Peyer's patch (tissue), 4 donors: ENCODE measurements around the gene DCC. TPM values are rescaled to one million over a fixed set of nuclear protein-coding genes. Genes with fewer than 3 reads are reported as not detected.
A peak's percentile ranks its signal among the peaks of the same experiment; 100 is the strongest.

Experiments used
- DNase-seq, 3 donors: peaks; one replicate each; pipeline ENCODE4 v3.0.0-alpha.2; 2017 to 2019
- H3K27ac ChIP-seq, 4 donors: fragments of 200-600 bp; sonication (generic); one replicate each; pipeline ENCODE4 v1.5.1; 2016 to 2019
- H3K27me3 ChIP-seq, 2 donors: fragments of 200-600 bp; sonication (generic); one replicate each; pipeline ENCODE4 v1.5.1; 2019
- H3K36me3 ChIP-seq, 3 donors: fragments of 200-600 bp; sonication (generic); one replicate each; pipeline ENCODE4 v1.5.1; 2016 to 2019
- H3K4me1 ChIP-seq, 4 donors: fragments of 200-600 bp; sonication (generic); one replicate each; pipeline ENCODE4 v1.5.1; 2016 to 2019
- H3K4me3 ChIP-seq, 4 donors: fragments of 200-600 bp; sonication (generic); 1 replicate in 3 of 4; 2 replicates in 1 of 4; pipeline ENCODE4 v1.5.1; 2016 to 2019; ENCODE audit warnings: mild to moderate bottlenecking in 1 of 4
- H3K9me3 ChIP-seq, 4 donors: fragments of 200-600 bp; sonication (generic); one replicate each; pipeline ENCODE4 v1.5.1; 2016 to 2019; ENCODE audit warnings: mild to moderate bottlenecking in 1 of 4
- POLR2A ChIP-seq, 2 donors: fragments of 450-650 bp; IDR thresholded peaks; one replicate each; pipeline ENCODE4 v1.5.1; 2017; ENCODE audit warnings: antibody characterized with exemption in 2 of 2, mild to moderate bottlenecking in 2 of 2, moderate library complexity in 2 of 2
- total RNA-seq, 4 donors: library from RNA; depleted of rRNA; stranded (reverse); fragments of >200 nt; gene quantifications; one replicate each; pipeline ENCODE4 v1.1.0, GENCODE V29; 2016
- TF ChIP-seq, protein P1 (sequence below), 6 experiments: fragments of 450-650 bp in 4 of 6; fragments of 200-600 bp in 2 of 6; sonication (generic) in 1 of 6; IDR thresholded peaks; one replicate each; pipeline ENCODE4 v1.5.1; 2017 to 2019; ENCODE audit warnings: antibody characterized with exemption in 6 of 6, mild to moderate bottlenecking in 3 of 6, moderate library complexity in 1 of 6

Gene DCC
- total RNA-seq, 4 donors from 2014 or later = 0.13 TPM; not detected in 3

DNA sequence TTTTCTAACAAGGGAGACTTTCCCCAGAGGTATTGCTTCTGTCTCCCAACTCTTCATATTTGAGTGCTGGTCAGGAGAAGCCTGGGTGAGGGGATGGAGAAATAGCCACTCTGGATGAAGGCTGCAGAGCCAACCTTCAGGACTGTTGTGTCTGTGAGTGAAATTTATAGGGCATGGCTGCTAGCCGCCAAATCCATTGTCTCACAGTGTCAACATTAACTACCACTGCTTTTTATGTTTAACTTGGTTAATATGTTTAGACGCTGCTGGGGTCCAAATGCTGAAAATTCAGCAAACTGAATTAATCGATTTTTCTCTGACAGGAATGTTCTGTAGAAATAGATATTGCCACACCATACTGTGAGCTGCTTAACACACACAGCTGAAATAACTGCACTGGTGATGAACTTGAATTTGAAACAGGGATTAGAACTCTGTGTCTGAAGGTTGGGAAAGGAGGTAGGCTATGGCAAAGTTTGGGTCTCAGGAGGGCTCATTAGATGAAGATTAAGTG is 281.0 kb downstream of the DCC start:
- DNase-seq = no peak
- Histone ChIP-seq H3K27me3 (no peaks in the 10 kb centered on the region), H3K27ac (no peak overlapping the region), H3K4me3 (no peak overlapping the region), H3K9me3 (no peaks in the 10 kb centered on the region), H3K36me3 (no peaks in the 10 kb centered on the region), H3K4me1 (no peaks in the 10 kb centered on the region)
- no peak for TF ChIP-seq POLR2A (IDR thresholded peaks at IDR 0.05)
- TF ChIP-seq, protein P1, sequence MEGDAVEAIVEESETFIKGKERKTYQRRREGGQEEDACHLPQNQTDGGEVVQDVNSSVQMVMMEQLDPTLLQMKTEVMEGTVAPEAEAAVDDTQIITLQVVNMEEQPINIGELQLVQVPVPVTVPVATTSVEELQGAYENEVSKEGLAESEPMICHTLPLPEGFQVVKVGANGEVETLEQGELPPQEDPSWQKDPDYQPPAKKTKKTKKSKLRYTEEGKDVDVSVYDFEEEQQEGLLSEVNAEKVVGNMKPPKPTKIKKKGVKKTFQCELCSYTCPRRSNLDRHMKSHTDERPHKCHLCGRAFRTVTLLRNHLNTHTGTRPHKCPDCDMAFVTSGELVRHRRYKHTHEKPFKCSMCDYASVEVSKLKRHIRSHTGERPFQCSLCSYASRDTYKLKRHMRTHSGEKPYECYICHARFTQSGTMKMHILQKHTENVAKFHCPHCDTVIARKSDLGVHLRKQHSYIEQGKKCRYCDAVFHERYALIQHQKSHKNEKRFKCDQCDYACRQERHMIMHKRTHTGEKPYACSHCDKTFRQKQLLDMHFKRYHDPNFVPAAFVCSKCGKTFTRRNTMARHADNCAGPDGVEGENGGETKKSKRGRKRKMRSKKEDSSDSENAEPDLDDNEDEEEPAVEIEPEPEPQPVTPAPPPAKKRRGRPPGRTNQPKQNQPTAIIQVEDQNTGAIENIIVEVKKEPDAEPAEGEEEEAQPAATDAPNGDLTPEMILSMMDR (IDR thresholded peaks at IDR 0.05) = no peak

DNA sequence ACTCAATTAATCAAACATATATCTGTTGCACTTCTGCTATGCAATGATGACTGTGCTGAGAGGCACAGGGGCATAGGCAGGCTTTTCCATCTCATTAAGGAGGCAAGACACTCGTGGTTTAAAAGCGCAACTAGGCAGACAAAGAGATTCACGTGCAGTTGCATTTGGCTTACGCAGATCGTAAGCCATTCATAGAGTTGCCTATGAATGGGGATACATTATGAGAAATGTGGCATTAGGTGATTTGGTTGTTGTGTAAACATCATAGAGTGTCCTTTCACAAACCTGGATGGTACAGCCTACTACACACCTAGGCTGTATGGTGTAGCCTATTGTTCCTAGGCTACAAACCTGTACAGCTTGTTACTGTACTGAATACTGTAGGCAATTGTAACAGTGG is 284.7 kb downstream of the DCC start:
- H3K4me3 ChIP-seq = no peak overlapping the region
- no peaks in the 10 kb centered on the region for H3K27me3 ChIP-seq
- no peak for TF ChIP-seq POLR2A (IDR thresholded peaks at IDR 0.05)
- TF ChIP-seq, protein P1 (IDR thresholded peaks at IDR 0.05) = no peak
- no peak overlapping the region for H3K27ac ChIP-seq
- no peaks in the 10 kb centered on the region for H3K36me3 ChIP-seq
- H3K4me1 ChIP-seq = no peaks in the 10 kb centered on the region
- DNase-seq = no peak
- H3K9me3 ChIP-seq = no peaks in the 10 kb centered on the region

DNA sequence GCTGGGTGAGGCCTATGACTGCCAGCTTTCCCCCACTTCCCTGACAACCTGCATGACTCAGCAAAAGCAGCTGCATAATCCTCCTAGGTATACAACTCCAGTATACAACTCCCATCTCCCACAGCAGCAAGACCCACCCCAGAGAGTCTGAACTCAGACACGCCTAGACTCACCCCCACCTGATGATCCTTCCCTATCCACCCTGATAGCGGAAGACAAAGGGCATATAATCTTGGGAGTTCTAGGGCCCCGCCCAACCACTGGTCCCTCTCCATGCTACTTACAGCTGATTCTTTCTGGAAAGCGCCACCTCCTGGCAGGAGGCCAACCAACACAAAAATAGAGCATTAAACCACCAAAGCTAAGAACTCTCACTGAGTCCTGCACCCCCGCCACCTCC is 296.5 kb downstream of the DCC start:
- Histone ChIP-seq H3K27ac (no peak overlapping the region), H3K4me3 (no peak overlapping the region), H3K27me3 (no peaks in the 10 kb centered on the region), H3K36me3 (no peaks in the 10 kb centered on the region), H3K4me1 (no peaks in the 10 kb centered on the region), H3K9me3 (no peaks in the 10 kb centered on the region)
- TF ChIP-seq, protein P1 (IDR thresholded peaks at IDR 0.05) = peak in 1 of 6 experiments; percentile 26
- TF ChIP-seq POLR2A (IDR thresholded peaks at IDR 0.05) = no peak
- DNase-seq = peak in 2 of 3 donors; percentile 53 to 58

DNA sequence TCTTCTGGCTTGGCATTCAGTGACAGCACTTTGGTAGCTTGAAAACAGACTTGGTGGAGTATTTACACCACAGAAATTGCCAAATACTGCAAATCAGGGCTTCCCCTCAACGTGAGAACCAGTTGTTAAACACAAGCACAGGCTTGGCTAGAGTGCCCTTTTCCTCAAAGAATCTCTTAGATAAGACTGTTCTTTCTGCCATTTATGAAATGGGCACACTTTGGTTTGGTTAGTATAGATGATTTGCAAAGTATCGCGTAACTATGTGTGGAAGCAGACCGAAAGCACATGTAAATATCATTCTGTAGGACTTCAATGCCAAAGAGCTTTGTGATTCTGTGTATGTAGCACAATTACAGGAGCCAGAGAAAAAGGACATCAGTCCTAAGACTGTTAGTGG is 308.2 kb downstream of the DCC start:
- no peaks in the 10 kb centered on the region for H3K4me1 ChIP-seq
- no peaks in the 10 kb centered on the region for H3K36me3 ChIP-seq
- no peaks in the 10 kb centered on the region for H3K27me3 ChIP-seq
- no peaks in the 10 kb centered on the region for H3K9me3 ChIP-seq
- H3K4me3 ChIP-seq = no peak overlapping the region
- TF ChIP-seq, protein P1 (IDR thresholded peaks at IDR 0.05) = no peak
- no peak for TF ChIP-seq POLR2A (IDR thresholded peaks at IDR 0.05)
- DNase-seq = no peak
- no peak overlapping the region for H3K27ac ChIP-seq

DNA sequence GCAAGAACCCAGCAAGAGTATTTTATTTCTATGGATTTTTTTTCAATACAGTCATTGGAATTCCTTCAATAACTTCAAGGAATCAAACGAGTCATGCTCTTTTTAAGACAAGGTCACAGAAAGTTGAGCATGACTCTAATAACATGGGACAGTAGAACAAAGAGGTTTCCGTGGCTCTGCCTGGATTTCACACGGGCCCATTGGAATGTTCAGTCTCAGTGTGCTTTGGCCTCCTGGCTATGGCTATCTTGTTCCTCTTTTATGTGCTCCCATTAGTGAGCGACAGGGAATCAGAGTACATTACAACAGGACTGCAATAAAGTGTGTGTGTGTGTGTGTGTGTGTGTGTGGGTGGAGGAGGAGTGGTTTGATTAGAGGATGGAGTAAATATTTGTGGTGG is 312.4 kb downstream of the DCC start:
- Histone ChIP-seq H3K27me3 (no peaks in the 10 kb centered on the region), H3K27ac (no peak overlapping the region), H3K9me3 (no peaks in the 10 kb centered on the region), H3K36me3 (no peaks in the 10 kb centered on the region), H3K4me1 (no peaks in the 10 kb centered on the region), H3K4me3 (no peak overlapping the region)
- no peak for TF ChIP-seq POLR2A (IDR thresholded peaks at IDR 0.05)
- TF ChIP-seq, protein P1 (IDR thresholded peaks at IDR 0.05) = no peak
- DNase-seq = no peak
